ENCODE measurements around the gene RNU5D-1.

Gene RNU5D-1

GRCh38 chr1:44719318-44719717 lies 11.7 kb downstream of the RNU5D-1 start:
- TF ChIP-seq, protein P1, sequence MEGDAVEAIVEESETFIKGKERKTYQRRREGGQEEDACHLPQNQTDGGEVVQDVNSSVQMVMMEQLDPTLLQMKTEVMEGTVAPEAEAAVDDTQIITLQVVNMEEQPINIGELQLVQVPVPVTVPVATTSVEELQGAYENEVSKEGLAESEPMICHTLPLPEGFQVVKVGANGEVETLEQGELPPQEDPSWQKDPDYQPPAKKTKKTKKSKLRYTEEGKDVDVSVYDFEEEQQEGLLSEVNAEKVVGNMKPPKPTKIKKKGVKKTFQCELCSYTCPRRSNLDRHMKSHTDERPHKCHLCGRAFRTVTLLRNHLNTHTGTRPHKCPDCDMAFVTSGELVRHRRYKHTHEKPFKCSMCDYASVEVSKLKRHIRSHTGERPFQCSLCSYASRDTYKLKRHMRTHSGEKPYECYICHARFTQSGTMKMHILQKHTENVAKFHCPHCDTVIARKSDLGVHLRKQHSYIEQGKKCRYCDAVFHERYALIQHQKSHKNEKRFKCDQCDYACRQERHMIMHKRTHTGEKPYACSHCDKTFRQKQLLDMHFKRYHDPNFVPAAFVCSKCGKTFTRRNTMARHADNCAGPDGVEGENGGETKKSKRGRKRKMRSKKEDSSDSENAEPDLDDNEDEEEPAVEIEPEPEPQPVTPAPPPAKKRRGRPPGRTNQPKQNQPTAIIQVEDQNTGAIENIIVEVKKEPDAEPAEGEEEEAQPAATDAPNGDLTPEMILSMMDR (IDR thresholded peaks at IDR 0.05; ENCODE audit: borderline replicate concordance, insufficient read depth, low read depth, low read length) = no peak
- no peak overlapping the region for H3K4me3 ChIP-seq (ENCODE audit: low read depth, low read length)

- no peak overlapping the region for H3K4me3 ChIP-seq (ENCODE audit: low read depth, low read length)
- TF ChIP-seq, protein P1 (IDR thresholded peaks at IDR 0.05; ENCODE audit: borderline replicate concordance, insufficient read depth, low read depth, low read length) = no peak
Measured at GRCh38 chr1:44718091-44718490, 12.9 kb downstream of the RNU5D-1 start.

- no peak overlapping the region for H3K4me3 ChIP-seq (ENCODE audit: low read depth, low read length)
- TF ChIP-seq, protein P1 (IDR thresholded peaks at IDR 0.05; ENCODE audit: borderline replicate concordance, insufficient read depth, low read depth, low read length) = no peak
Measured at GRCh38 chr1:44717653-44718052, 13.3 kb downstream of the RNU5D-1 start.

- TF ChIP-seq, protein P1 (IDR thresholded peaks at IDR 0.05; ENCODE audit: borderline replicate concordance, insufficient read depth, low read depth, low read length) = no peak
- no peak overlapping the region for H3K4me3 ChIP-seq (ENCODE audit: low read depth, low read length)
Measured at GRCh38 chr1:44717156-44717555, 13.8 kb downstream of the RNU5D-1 start.

DNA sequence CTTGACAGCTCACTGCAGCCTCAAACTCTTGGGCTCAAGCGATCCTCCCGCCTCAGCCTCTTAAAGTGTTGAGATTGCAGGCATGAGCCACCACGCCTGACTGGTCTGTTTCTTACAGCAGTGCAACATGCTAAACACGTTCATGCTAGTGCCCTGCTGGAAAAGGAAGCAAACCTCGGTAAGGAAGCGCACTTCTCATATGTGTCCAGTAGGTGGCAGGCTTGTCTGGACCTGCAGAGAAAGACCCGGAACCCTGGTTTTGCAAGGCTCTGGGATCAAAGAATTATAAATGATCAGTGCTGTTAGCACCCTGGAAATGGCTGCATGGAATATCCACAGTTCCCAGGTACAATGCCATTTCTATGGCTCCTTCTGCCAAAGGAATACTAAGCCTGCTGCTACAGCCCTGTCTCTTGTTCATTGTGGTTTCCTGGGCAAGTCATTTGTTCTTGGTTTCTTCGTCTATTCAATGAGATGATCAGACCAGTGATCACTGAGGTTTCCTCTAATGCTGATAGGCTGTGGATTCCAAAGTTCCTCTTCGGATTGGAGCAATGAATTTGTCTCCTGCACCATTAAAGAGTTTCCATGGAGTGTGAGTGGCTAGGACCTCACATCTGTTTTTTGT lies 15.9 kb downstream of the RNU5D-1 start:
- H3K4me3 ChIP-seq (ENCODE audit: low read depth, low read length) = no peak overlapping the region
- TF ChIP-seq, protein P1 (IDR thresholded peaks at IDR 0.05; ENCODE audit: borderline replicate concordance, insufficient read depth, low read depth, low read length) = peak; percentile 89

- TF ChIP-seq, protein P1 (IDR thresholded peaks at IDR 0.05; ENCODE audit: borderline replicate concordance, insufficient read depth, low read depth, low read length) = no peak
- no peak overlapping the region for H3K4me3 ChIP-seq (ENCODE audit: low read depth, low read length)
Measured at GRCh38 chr1:44714532-44714931, 16.4 kb downstream of the RNU5D-1 start.

GRCh38 chr1:44713321-44713781 lies 17.6 kb downstream of the RNU5D-1 start:
- H3K4me3 ChIP-seq (ENCODE audit: low read depth, low read length) = peak overlapping the region; percentile 15
- TF ChIP-seq, protein P1 (IDR thresholded peaks at IDR 0.05; ENCODE audit: borderline replicate concordance, insufficient read depth, low read depth, low read length) = no peak
